Body of pancreas (tissue), 4 donors: ENCODE results near the gene R3HDM2. TPM values are rescaled to one million over a fixed set of nuclear protein-coding genes. Genes with fewer than 3 reads are reported as not detected.

ENCODE experiments used
- ATAC-seq: fragments of 150-250 bp; one replicate; pipeline ENCODE4 v1.9.1; 2016
- DNase-seq, 4 donors: peaks; one replicate each; pipeline ENCODE4 v3.0.0-alpha.2; 2019
- H3K27ac ChIP-seq, 4 donors: fragments of 200-600 bp; sonication (generic); 1 replicate in 3 of 4; 2 replicates in 1 of 4; pipeline versions ENCODE4 v1.5.1 to v1.6.1; 2016 to 2019; ENCODE audit warnings: mild to moderate bottlenecking in 1 of 4, mixed read lengths in 1 of 4, moderate library complexity in 1 of 4
- H3K27me3 ChIP-seq, 2 donors: fragments of 200-600 bp; sonication (generic); one replicate each; pipeline ENCODE4 v1.6.0; 2016; ENCODE audit warnings: mild to moderate bottlenecking in 1 of 2
- H3K36me3 ChIP-seq, 2 donors: fragments of 200-600 bp; sonication (generic); replicated peaks in 1 of 2; 2 replicates each; pipeline ENCODE4 v1.5.1; 2016; ENCODE audit warnings: low read depth in 2 of 2; ENCODE audit not compliant: insufficient read depth in 1 of 2
- H3K4me1 ChIP-seq: fragments of 200-600 bp; sonication (generic); one replicate; pipeline ENCODE4 v1.6.0; 2016
- H3K4me3 ChIP-seq, 2 donors: fragments of 200-600 bp; sonication (generic); 1 replicate in 1 of 2; 2 replicates in 1 of 2; pipeline ENCODE4 v1.5.1; 2016 to 2019
- H3K9me3 ChIP-seq, 3 donors: fragments of 200-600 bp; sonication (generic); 1 replicate in 2 of 3; 2 replicates in 1 of 3; pipeline ENCODE4 v1.5.1; 2016
- CTCF ChIP-seq, 7 experiments: fragments of 450-650 bp in 4 of 7; fragments of 200-600 bp in 3 of 7; sonication (generic) in 3 of 7; IDR thresholded peaks; one replicate each; pipeline ENCODE4 v1.5.1; 2016 to 2019; ENCODE audit warnings: antibody characterized with exemption in 7 of 7
- POLR2A ChIP-seq, 3 donors: fragments of 450-650 bp; IDR thresholded peaks; one replicate each; pipeline ENCODE4 v1.6.1; 2016; ENCODE audit warnings: antibody characterized with exemption in 3 of 3, mild to moderate bottlenecking in 2 of 3
- WGBS, 2 donors: methylation state at CpG; one replicate each; pipeline ENCODE4 v1.1.5; 2017; 5-methylcytosine and 5-hydroxymethylcytosine counted together
- intact Hi-C: fragments of 100-400 bp; cut with DNase I; formaldehyde crosslinking; loops from one replicate; pipeline ENCODE4 v1.15.1; 2023
- total RNA-seq, 2 donors: library from RNA; depleted of rRNA; stranded (reverse); fragments of >200 nt; gene quantifications; one replicate each; pipeline ENCODE4 v1.1.0, GENCODE V29; 2016

The R3HDM2 gene
- total RNA-seq, 2 donors from 2014 or later, result 16.1 to 41.9 TPM

GRCh38 chr12:57272337-57273151, 158.3 kb downstream of the R3HDM2 start:
- no peaks in the 10 kb centered on the region for H3K9me3 ChIP-seq
- ATAC-seq (no peak), DNase-seq (no peak)
- TF ChIP-seq CTCF (IDR thresholded peaks at IDR 0.05) (no peak), POLR2A (IDR thresholded peaks at IDR 0.05) (no peak)
- no peaks in the 10 kb centered on the region for H3K27me3 ChIP-seq
- peaks cover 0 to 19% of the 10 kb centered on the region in 2 donors for H3K36me3 ChIP-seq
- 64 to 81% methylated on average over 7 of the region's 7 CpGs for WGBS, 2 donors
- no peak overlapping the region for H3K4me3 ChIP-seq
- no peaks in the 10 kb centered on the region for H3K4me1 ChIP-seq
- intact Hi-C loops, result no loop called here
- no peak overlapping the region for H3K27ac ChIP-seq

- ATAC-seq (no peak), DNase-seq (no peak)
- Histone ChIP-seq H3K27me3 (no peaks in the 10 kb centered on the region), H3K9me3 (no peaks in the 10 kb centered on the region), H3K36me3 (peaks cover 0 to 24% of the 10 kb centered on the region in 2 donors), H3K27ac (no peak overlapping the region), H3K4me1 (no peaks in the 10 kb centered on the region), H3K4me3 (no peak overlapping the region)
- WGBS, 2 donors, result 94 to 95% methylated on average over 1 of the region's 1 CpG
- intact Hi-C loops, result no loop called here
- no peak for TF ChIP-seq POLR2A (IDR thresholded peaks at IDR 0.05)
- TF ChIP-seq CTCF (IDR thresholded peaks at IDR 0.05), result no peak
Observed at GRCh38 chr12:57270966-57271470, 159.8 kb downstream of the R3HDM2 start.

- Histone ChIP-seq H3K27ac (no peak overlapping the region), H3K36me3 (peaks cover 0 to 27% of the 10 kb centered on the region in 2 donors), H3K9me3 (no peaks in the 10 kb centered on the region), H3K4me3 (no peak overlapping the region), H3K27me3 (no peaks in the 10 kb centered on the region), H3K4me1 (no peaks in the 10 kb centered on the region)
- intact Hi-C loops, result no loop called here
- ATAC-seq (no peak), DNase-seq (no peak)
- no peak for TF ChIP-seq CTCF (IDR thresholded peaks at IDR 0.05)
- no peak for TF ChIP-seq POLR2A (IDR thresholded peaks at IDR 0.05)
- 88 to 90% methylated on average over 6 to 7 of the region's 7 CpGs for WGBS, 2 donors
Observed at GRCh38 chr12:57268264-57268663, 162.6 kb downstream of the R3HDM2 start.

- DNase-seq, result no peak
- intact Hi-C loops, result no loop called here
- no peak for TF ChIP-seq POLR2A (IDR thresholded peaks at IDR 0.05)
- TF ChIP-seq CTCF (IDR thresholded peaks at IDR 0.05), result no peak
- Histone ChIP-seq H3K4me1 (no peaks in the 10 kb centered on the region), H3K36me3 (peaks cover 0 to 27% of the 10 kb centered on the region in 2 donors), H3K27me3 (no peaks in the 10 kb centered on the region), H3K27ac (no peak overlapping the region), H3K9me3 (no peaks in the 10 kb centered on the region), H3K4me3 (no peak overlapping the region)
- no peak for ATAC-seq
Observed at GRCh38 chr12:57266681-57267080, 164.2 kb downstream of the R3HDM2 start.

- DNase-seq (no peak), ATAC-seq (no peak)
- no peak for TF ChIP-seq POLR2A (IDR thresholded peaks at IDR 0.05)
- no peak for TF ChIP-seq CTCF (IDR thresholded peaks at IDR 0.05)
- Histone ChIP-seq H3K9me3 (no peaks in the 10 kb centered on the region), H3K4me1 (peaks cover 24% of the 10 kb centered on the region), H3K36me3 (peaks cover 0 to 12% of the 10 kb centered on the region in 2 donors), H3K27ac (no peak overlapping the region), H3K4me3 (no peak overlapping the region), H3K27me3 (no peaks in the 10 kb centered on the region)
- intact Hi-C loops, result no loop called here
- WGBS, 2 donors, result 84 to 86% methylated on average over 2 of the region's 2 CpGs
Observed at GRCh38 chr12:57263096-57263495, 167.7 kb downstream of the R3HDM2 start.
